Measurements from ENCODE around the gene MTFR1L. TPM values are rescaled to one million over a fixed set of nuclear protein-coding genes. Genes with fewer than 3 reads are reported as not detected.

Gene MTFR1L
- total and polyA plus RNA-seq, 9 of the 15 experiments (the other 6 are each of a cell fraction or from before 2014, with no cell fraction given), result 41.4 to 98.5 (median 53.7) TPM

DNA sequence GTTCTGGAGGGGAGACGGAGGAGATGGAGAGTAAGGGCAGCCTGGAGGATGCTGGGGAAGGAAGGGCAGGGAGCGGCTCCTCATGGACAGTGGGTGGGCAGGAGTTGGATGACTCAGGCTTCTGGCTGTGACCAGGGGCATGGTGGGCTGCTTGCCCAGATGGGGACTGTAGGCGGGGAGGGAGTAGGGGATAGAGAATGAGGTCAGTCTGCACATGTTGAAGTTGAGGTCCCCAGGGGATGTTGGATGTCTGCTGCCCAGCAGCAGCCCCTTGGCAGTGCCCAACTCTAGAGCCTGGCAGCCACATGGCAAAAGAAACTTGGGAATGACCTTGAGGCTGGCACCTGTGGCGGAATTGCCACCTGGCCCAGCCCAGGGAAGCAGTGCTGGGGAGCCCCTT lies 13.3 kb upstream of the MTFR1L start:
- DNase-seq (ENCODE audit: extremely low read depth in 1 of 4, low spot score in 3 of 4) (no peak), ATAC-seq (no peak), FAIRE-seq (no peak)
- ChIA-PET POLR2A (interaction anchor here (0.6 to 1.0 kb wide), 2 partner anchors 187 to 191 kb away, joined by 3 read pairs; no protein-coding TSS in a partner anchor), CTCF (ENCODE audit: low intra/inter-chr PET ratio) (no interaction called here)
- Histone ChIP-seq H3K9me1 (ENCODE audit: control insufficient read depth, insufficient read depth, low read length) (no peaks in the 10 kb centered on the region), H3K79me2 (ENCODE audit: control insufficient read depth, insufficient read depth, low read length) (no peaks in the 10 kb centered on the region), H3K9me3 (replicated peaks; ENCODE audit: control insufficient read depth, insufficient read depth, low read depth, low read length) (no peaks in the 10 kb centered on the region), H3K4me1 (replicated peaks in 1 of 2; ENCODE audit: control insufficient read depth in 2 of 2, insufficient read depth in 2 of 2, low read length in 2 of 2) (peaks cover 8 to 39% of the 10 kb centered on the region in 2 experiments; a peak in 4 of 5 replicates), H2AFZ (ENCODE audit: low read depth, low read length) (no peak overlapping the region), H3K36me3 (ENCODE audit: control insufficient read depth, insufficient read depth, low read length) (no peaks in the 10 kb centered on the region), H3K27me3 (ENCODE audit: control insufficient read depth in 2 of 2, insufficient read depth in 2 of 2, low read length in 2 of 2) (no peaks in the 10 kb centered on the region), H3K4me2 (ENCODE audit: insufficient read depth, low read length) (no peak overlapping the region), H4K20me1 (replicated peaks; ENCODE audit: control insufficient read depth, insufficient read depth, low read length) (peaks cover 4% of the 10 kb centered on the region; the same call in 1 of the 2 replicates), H3K4me3 (no peak overlapping the region), H3K9ac (ENCODE audit: insufficient read depth in 1 of 2, low read depth in 2 of 2, low read length in 2 of 2) (no peak overlapping the region), H3K27ac (ENCODE audit: extremely low read depth, low read depth, low read length) (no peak overlapping the region)
- BruUV-seq (replicated peaks), result no TSS peak
- in situ Hi-C loops (cut with MboI) (no loop called here), intact Hi-C loops (cut with micrococcal nuclease) (no loop called here)
- TF ChIP-seq XRCC3 (IDR thresholded peaks at IDR 0.05) (no peak), SMAD3 (CRISPR knock-in tag; conservative IDR thresholded peaks at IDR 0.05) (no peak), DMBX1 (CRISPR knock-in tag; IDR thresholded peaks at IDR 0.05; ENCODE audit: borderline replicate concordance) (no peak), ZC3H4 (CRISPR knock-in tag; IDR thresholded peaks at IDR 0.05; ENCODE audit: borderline replicate concordance) (no peak), MCM3 (IDR thresholded peaks at IDR 0.05) (no peak), ETV6 (IDR thresholded peaks at IDR 0.05; ENCODE audit: borderline replicate concordance in 1 of 2, low read depth in 2 of 2, low read length in 1 of 2) (no peak), ETV6 (CRISPR knock-in tag; IDR thresholded peaks at IDR 0.05; ENCODE audit: borderline replicate concordance) (no peak), MYC (IDR thresholded peaks at IDR 0.05; ENCODE audit: low read depth, low read length) (no peak), MYC (CRISPR knock-in tag; IDR thresholded peaks at IDR 0.05; ENCODE audit: borderline replicate concordance, low read depth) (no peak)
- TF ChIP-seq, protein P1, sequence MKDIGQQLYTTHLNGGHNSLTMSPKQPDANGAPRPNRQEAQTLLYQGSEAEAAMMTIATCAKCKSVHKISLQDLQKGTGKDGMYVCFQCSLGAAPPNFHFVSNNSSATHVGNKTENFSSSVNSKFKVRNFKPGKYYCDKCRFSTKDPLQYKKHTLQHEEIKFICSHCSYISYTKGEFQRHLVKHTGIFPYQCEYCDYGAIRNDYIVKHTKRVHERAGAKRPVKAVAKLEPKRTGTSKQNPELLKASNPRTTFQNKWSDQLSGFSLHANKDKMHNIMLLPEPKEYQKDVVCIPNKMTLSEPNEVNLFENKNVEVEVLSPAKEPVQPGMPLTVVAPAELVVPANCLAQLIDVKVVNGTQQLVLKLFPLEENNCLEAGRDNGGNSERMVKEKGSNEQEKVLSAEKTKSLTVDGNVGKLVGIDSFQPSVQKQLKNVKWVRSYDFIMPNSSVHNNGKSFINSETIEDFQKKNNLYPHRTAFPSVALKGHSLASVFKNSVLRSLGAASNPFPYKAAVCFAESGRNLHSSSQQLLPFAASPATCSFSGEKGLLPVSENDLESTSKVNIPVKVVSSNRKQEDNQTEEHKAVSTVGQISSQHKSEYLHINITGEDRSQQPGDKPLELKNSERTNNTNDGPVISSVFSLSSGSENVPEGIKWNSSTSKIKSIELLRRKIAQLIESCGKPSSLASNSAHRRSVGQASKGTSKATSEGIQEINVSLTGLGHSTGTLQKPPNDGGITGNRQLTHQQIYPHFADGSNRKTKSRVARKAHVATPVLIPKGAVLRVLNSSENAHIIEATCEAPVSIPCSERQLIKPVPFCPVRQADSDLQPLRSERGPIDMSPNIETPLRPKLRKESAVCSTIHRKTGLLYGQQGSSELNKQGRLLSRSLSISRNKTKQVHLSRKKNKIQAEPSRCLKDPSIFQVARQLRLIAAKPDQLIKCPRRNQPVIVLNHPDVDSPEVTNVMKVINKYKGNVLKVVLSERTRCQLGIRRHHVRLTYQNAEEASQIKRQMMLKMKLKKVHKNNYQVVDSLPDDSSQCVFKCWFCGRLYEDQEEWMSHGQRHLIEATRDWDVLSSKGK (CRISPR knock-in tag; IDR thresholded peaks at IDR 0.05), result no peak
- WGBS (ENCODE audit: insufficient coverage, low coverage, missing lambda C conversion rate), result 86% methylated on average over 3 of the region's 4 CpGs
